Measurements from ENCODE around the gene FGF12.

The FGF12 gene

GRCh38 chr3:192372616-192373015, 354.7 kb downstream of the FGF12 start:
- H3K27me3 ChIP-seq (ENCODE audit: insufficient read depth, low read length): peaks cover 3% of the 10 kb centered on the region; the same call in 1 of the 2 replicates
- no peak overlapping the region for H3K4me3 ChIP-seq (ENCODE audit: low read depth, low read length, poor library complexity, severe bottlenecking)
- TF ChIP-seq CTCF (IDR thresholded peaks at IDR 0.05; ENCODE audit: low read length) (no peak), EZH2 (IDR thresholded peaks at IDR 0.05; ENCODE audit: borderline replicate concordance, low read length) (no peak)
- no peaks in the 10 kb centered on the region for H3K4me1 ChIP-seq (ENCODE audit: insufficient read depth, low read length, severe bottlenecking)
- no peak overlapping the region for H3K9ac ChIP-seq (ENCODE audit: low read length)
- no peak overlapping the region for H3K4me2 ChIP-seq (ENCODE audit: low read length)
- no peaks in the 10 kb centered on the region for H3K79me2 ChIP-seq (ENCODE audit: insufficient read depth, low read length)
- H4K20me1 ChIP-seq (ENCODE audit: insufficient read depth, low read length): no peaks in the 10 kb centered on the region
- no peak overlapping the region for H2AFZ ChIP-seq (ENCODE audit: low read length)
- no peak overlapping the region for H3K27ac ChIP-seq (ENCODE audit: low read depth, low read length, poor library complexity, severe bottlenecking)
- no peaks in the 10 kb centered on the region for H3K9me2 ChIP-seq (ENCODE audit: low read depth, low read length)
- H3K9me3 ChIP-seq (ENCODE audit: low read length): no peaks in the 10 kb centered on the region
- no peaks in the 10 kb centered on the region for H3K36me3 ChIP-seq (ENCODE audit: insufficient read depth, low read length)
- H3F3A ChIP-seq (ENCODE audit: insufficient read depth, low read length): no peaks in the 10 kb centered on the region

- H3K27me3 ChIP-seq (ENCODE audit: insufficient read depth, low read length): peaks cover 3% of the 10 kb centered on the region; the same call in 1 of the 2 replicates
- no peaks in the 10 kb centered on the region for H3K36me3 ChIP-seq (ENCODE audit: insufficient read depth, low read length)
- no peaks in the 10 kb centered on the region for H3K4me1 ChIP-seq (ENCODE audit: insufficient read depth, low read length, severe bottlenecking)
- no peak overlapping the region for H3K27ac ChIP-seq (ENCODE audit: low read depth, low read length, poor library complexity, severe bottlenecking)
- no peak overlapping the region for H3K9ac ChIP-seq (ENCODE audit: low read length)
- TF ChIP-seq EZH2 (IDR thresholded peaks at IDR 0.05; ENCODE audit: borderline replicate concordance, low read length): no peak
- no peak for TF ChIP-seq CTCF (IDR thresholded peaks at IDR 0.05; ENCODE audit: low read length)
- no peaks in the 10 kb centered on the region for H3K9me3 ChIP-seq (ENCODE audit: low read length)
- no peaks in the 10 kb centered on the region for H3F3A ChIP-seq (ENCODE audit: insufficient read depth, low read length)
- H3K79me2 ChIP-seq (ENCODE audit: insufficient read depth, low read length): no peaks in the 10 kb centered on the region
- H2AFZ ChIP-seq (ENCODE audit: low read length): no peak overlapping the region
- no peak overlapping the region for H3K4me3 ChIP-seq (ENCODE audit: low read depth, low read length, poor library complexity, severe bottlenecking)
- H4K20me1 ChIP-seq (ENCODE audit: insufficient read depth, low read length): no peaks in the 10 kb centered on the region
- H3K4me2 ChIP-seq (ENCODE audit: low read length): no peak overlapping the region
- no peaks in the 10 kb centered on the region for H3K9me2 ChIP-seq (ENCODE audit: low read depth, low read length)
Measured at GRCh38 chr3:192371870-192372400, 355.4 kb downstream of the FGF12 start.

GRCh38 chr3:192367616-192368015, 359.7 kb downstream of the FGF12 start:
- Histone ChIP-seq H3K27ac (ENCODE audit: low read depth, low read length, poor library complexity, severe bottlenecking) (no peak overlapping the region), H3K79me2 (ENCODE audit: insufficient read depth, low read length) (no peaks in the 10 kb centered on the region), H3K4me2 (ENCODE audit: low read length) (no peak overlapping the region), H2AFZ (ENCODE audit: low read length) (no peak overlapping the region), H3K9me2 (ENCODE audit: low read depth, low read length) (no peaks in the 10 kb centered on the region), H3K9me3 (ENCODE audit: low read length) (no peaks in the 10 kb centered on the region), H3F3A (ENCODE audit: insufficient read depth, low read length) (no peaks in the 10 kb centered on the region), H3K4me3 (ENCODE audit: low read depth, low read length, poor library complexity, severe bottlenecking) (no peak overlapping the region), H3K4me1 (ENCODE audit: insufficient read depth, low read length, severe bottlenecking) (no peaks in the 10 kb centered on the region), H4K20me1 (ENCODE audit: insufficient read depth, low read length) (no peaks in the 10 kb centered on the region), H3K9ac (ENCODE audit: low read length) (no peak overlapping the region), H3K27me3 (ENCODE audit: insufficient read depth, low read length) (peaks cover 3% of the 10 kb centered on the region; the same call in 1 of the 2 replicates), H3K36me3 (ENCODE audit: insufficient read depth, low read length) (no peaks in the 10 kb centered on the region)
- no peak for TF ChIP-seq EZH2 (IDR thresholded peaks at IDR 0.05; ENCODE audit: borderline replicate concordance, low read length)
- TF ChIP-seq CTCF (IDR thresholded peaks at IDR 0.05; ENCODE audit: low read length): no peak
